Renal cortex interstitium (tissue), 11 donors: ENCODE results near the gene AFMID. TPM values are rescaled to one million over a fixed set of nuclear protein-coding genes. Genes with fewer than 3 reads are reported as not detected.
"Not testable (repeated sequence)": the region's sequence is repeated elsewhere in the genome, so short reads cannot be mapped to it uniquely, and the experiment has no call there.

Experiments
- DNase-seq, 11 donors: peaks; one replicate each; pipeline ENCODE4 v3.0.0-alpha.2; 2013; ENCODE audit warnings: low read depth in 9 of 11, low spot score in 4 of 11; ENCODE audit errors: extremely low read depth in 1 of 11
- polyA plus RNA-seq, 3 donors: library from polyadenylated mRNA; unstranded; fragments of 120-200 nt; gene quantifications; one replicate each; pipeline ENCODE4 v1.2.1, GENCODE V29; 2013; ENCODE audit not compliant: insufficient read length in 3 of 3

The AFMID gene
- polyA plus RNA-seq, 3 donors = 58.3 to 95.7 (median 65.7) TPM

- DNase-seq = no peak
Measured at GRCh38 chr17:78248051-78248914, 61.1 kb downstream of the AFMID start.

- no peak for DNase-seq
Measured at GRCh38 chr17:78249074-78249817, 62.1 kb downstream of the AFMID start.

DNA sequence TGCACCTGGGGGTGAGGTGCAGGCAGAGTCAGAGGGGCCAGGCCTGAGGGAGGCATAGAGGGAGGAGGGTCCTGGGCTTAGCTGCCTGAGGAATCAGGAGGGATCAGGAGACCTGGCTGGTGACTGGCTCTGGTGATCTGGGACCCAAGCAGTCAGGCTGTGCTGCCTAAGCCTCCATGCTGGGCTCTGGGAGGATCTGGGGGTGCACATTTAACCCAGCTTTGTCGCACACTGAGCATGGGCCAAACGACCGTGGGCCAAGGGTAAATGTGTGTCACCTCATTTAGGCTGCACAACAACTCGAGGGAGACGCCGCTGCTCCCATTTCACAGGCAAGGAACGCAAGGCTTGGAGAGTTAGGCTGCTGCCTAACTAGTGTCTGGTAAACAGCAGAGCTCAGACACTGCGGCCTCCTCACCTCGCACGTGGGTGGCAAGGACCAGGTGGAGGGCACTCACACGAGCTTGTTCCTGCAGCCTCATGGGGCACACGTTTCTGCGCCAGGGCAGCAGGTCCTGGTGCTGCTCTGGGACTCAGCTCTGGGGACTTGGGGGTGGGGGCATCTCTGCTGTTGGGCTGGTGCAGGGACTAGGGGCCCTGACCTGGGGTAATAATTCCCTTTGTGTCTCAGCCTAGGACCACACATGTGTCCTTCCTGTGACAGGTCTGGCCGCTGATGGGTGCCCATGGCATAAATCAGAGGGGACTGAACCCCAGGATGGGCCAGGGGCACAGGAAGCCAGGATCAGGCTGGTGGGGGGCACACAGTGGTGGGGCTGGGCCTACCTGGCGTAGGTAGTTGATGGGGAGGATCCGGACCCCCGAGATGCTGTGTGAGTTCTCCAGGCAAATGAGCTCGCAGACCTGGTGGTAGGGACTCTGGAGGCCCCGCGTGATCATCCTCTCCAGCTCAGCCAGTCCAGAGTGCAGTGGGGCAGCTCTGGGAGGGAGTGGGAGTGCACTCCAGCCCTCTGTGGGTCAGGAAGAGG is 63.0 kb downstream of the AFMID start:
- DNase-seq = no peak

DNA sequence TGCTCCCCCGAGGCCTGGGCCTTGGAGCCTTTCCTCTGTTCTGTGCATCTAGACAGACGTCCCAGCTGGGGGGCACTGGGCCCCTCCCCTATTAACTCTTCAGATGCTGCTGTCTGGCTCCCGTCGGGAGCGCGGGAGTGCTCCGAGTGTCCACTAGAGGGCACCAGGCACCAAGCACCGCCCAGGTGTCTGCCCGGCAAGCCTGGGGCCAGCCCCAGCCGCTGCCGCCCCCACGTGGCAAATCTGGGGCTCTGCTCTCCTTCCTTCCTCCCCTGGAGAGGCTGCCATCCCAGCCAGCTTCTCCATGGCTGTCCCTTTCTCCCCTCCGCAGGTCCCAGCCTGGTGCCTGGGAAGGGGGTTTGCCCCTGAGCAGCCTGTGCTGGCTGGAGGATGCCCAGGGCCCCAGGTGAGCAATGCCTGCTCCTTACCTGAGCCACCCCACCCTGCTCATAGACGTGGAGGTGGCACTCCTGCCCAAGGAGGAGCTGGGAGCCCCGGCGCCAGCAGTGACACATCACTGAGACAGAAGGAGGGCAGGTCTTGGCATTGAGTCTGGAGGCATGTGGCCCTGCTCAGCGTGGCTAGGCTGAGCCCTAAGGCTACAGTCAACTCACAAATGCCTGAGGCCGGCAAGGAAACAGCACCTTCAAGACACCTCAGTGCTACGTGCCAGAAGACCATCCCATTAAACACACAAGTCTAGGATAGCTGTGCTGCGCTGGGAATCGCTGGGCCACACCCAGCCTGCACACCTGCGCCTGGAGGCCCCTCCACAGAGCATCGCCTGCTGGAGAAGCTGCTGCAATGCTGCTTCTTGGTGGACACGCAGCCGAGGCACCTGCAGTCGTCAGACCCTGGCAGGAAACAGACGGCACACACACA is 64.0 kb downstream of the AFMID start:
- DNase-seq = peak in 8 of 11 donors; percentile 60 to 79 (median 72)

DNA sequence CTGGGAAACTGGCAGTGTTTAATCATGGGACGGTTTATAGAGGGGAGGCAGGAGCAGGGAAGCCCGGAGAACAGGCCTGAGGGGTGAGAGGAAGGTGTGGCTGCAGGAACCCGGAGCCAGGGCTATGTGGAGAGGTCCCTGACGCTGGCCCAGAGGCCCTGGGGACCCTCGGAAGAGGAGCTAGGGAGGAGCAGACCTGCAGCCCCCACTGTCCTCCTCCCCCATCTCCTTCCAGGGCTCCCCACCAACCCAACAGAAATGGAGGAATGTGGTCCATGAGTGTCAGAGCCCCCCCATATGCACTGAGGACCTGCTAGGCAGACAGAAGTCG is 64.6 kb downstream of the AFMID start:
- DNase-seq = no peak

GRCh38 chr17:78252111-78252634 is 65.0 kb downstream of the AFMID start:
- no peak for DNase-seq

- DNase-seq = no peak
Measured at GRCh38 chr17:78252701-78253635, 65.8 kb downstream of the AFMID start.

DNA sequence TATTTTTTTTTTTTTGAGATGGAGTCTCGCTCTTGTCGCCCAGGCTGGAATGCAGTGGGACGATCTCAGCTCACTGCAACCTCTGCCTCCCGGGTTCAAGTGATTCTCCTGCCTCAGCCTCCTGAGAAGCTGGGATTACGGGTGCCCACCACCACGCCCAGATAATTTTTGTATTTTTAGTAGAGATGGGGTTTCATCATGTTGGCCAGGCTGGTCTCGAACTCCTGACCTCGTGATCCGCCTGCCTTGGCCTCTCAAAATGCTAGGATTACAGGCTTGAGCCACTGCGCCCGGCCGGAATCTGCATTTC is 66.4 kb downstream of the AFMID start:
- not testable (repeated sequence) for DNase-seq

DNA sequence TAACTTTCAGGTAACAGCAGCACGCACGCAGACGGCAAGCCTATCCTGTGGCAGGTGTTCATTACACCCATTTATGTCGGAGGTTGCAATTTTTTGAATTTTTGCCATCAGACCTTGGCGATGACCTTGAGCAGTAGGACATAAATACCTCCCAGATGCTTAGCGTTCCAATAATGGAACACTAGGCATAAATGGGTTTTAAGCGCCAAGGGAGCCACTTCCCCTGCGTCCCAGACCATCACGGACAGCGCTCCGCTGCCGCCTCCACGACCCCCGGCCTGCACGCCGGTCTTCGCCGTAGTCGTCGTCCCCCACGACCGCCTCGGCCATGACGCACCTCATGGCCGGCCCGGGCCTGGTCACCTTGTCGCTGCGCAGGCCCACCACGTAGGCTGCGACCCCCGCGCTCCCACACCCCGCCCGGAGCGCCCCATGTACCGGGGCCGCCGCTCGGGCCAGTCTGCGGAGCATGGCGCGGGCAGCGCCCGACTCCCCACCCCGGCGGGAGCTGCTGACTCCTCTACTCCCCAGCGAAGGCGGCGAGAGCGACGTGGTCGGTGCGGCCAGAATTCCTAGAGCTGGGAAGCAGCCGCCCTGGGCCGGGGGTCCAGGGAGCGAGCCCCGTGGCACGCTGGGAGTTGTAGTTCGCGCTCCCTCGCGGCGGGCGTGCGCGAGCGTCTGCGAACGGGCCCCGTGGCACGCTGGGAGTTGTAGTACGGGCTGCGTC is 66.9 kb downstream of the AFMID start:
- DNase-seq = peak; percentile 69 to 89 (median 86)

DNA sequence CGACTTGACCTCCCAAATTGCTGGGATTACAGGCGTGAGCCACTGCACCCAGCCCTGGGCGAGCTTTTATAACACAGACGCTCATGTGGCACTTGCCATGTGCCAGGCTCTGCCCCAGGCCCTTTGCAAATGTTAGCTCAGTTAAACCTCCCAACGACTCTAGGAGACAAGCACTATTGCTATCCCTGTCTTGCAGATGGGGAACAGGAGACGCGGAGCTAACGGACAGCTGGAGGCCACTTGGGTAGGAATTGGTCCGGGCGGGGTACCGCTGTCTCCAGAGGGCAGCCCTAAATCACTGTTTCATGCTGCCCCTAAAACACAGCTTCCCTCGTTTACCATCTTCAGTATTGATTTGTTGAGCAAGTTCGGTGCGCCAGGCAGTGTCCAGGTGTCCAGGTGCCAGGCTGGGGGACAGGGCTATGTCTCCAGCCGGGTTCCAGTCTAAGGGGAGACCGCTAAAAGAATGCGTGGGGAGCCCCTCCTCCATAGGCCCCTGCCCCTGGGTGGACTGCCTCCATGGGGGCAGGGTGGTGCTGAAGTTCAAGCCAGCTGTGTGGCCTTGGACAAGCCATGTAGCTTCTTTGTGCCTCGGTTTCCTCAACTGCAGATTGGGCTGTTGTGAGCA is 68.0 kb downstream of the AFMID start:
- DNase-seq = no peak

DNA sequence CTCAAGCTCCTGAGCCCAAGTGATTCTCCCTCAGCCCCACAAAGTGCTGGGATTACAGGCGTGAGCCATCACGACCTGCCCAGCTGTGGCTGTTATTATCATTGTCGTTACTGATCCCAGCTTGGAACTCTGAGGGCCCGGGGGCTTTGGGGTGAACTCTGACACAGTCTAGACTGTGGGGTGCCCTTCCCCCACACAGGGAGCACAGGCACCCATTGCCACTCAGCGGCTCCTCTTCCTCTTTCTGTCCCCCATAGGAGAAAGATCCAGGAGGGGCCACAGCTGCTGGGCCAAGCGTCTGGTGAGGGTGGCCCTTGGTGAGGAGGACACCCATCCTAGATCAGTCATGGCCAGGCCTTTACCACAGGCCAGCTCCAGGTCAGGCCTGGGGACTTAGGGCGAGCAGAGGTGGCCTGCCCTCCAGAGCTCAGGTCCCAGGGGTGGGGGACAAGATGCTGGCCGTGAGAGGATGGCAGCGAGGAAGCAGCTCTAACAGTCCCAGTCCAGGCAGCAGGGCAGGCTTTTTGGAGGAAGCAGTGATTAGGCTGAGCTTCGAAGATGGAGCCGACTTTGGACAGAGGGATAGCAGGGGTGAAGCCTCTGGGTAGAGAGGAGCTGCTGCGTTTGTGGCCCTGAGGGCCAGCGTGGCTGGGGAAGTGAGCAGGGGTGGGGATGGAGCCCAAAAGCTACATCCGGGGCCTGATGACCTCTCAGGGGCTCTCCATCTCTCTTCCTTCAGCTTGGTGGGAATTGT is 69.0 kb downstream of the AFMID start:
- DNase-seq = no peak

- DNase-seq = no peak
Measured at GRCh38 chr17:78256707-78257591, 69.8 kb downstream of the AFMID start.
